Stimulated activated CD8-positive, alpha-beta memory T cell treated with anti-CD3 and anti-CD28 coated beads, Interleukin-7, amount 100 ng/mL, for 1 hour (primary cell): Measurements from ENCODE around the gene LSM3.
A peak's percentile ranks its signal among the peaks of the same experiment; 100 is the strongest.

Source experiments
- DNase-seq, 2 donors: peaks; one replicate each; pipeline ENCODE4 v3.0.0-alpha.2; 2020; ENCODE audit warnings: low read depth in 2 of 2

The LSM3 gene

DNA sequence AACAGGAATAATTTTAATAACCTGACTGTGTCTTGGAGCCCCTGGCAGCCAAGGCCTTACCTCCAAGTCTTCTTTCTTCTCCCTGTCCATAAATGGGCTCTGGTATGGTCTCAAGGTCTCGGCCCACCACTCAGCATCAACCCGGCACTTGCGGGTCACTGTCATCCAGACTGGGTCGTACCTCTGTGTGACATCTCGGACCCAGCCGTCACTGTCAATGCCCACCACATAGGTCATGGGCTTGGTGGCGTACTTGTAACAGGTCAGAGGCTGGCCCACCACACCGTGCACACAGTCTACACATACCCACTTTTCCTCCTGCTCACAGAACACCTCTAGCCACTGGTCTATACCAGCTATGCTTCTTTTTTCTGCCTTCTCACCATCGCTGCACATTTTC is 20.7 kb upstream of the LSM3 start:
- no peak for DNase-seq

DNA sequence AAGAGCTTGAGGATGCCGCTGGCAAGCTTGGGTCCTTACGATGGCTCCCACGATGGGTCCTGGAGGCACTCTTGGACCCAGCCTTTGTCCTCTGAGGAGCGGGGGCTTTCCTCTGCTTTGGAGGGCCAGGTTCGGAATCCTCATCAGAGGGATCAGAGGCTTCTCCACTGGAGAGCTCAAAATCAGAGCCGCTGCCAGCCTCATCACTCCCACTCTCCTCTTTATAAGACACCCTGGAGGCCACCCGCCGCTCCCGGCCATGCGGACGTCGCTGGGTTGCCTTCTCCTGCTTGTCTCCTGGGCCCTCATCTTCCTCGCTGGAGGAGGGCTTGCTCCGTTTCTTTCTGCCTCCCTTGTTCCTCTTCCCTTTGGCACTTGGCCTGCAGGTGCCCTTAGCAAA is 20.2 kb upstream of the LSM3 start:
- no peak for DNase-seq

DNA sequence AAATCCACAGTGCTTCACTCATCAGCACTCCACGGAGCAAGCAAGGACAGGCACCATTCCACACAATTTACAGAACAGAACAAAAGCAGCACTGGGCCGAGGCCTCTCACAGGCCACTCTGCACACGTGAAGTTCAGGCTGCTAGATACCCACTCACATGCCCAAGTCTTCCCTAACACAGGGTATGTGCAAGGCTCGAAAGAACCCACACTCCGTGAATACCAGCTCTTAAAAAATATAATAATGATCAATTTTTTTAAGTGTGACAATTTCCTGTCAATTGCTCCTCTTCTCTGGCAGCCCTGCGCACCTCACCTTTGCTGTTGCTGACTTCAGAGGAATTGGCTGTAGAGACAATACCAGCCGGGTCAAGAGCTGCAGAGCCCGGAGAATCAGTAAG is 19.2 kb upstream of the LSM3 start:
- no peak for DNase-seq

DNA sequence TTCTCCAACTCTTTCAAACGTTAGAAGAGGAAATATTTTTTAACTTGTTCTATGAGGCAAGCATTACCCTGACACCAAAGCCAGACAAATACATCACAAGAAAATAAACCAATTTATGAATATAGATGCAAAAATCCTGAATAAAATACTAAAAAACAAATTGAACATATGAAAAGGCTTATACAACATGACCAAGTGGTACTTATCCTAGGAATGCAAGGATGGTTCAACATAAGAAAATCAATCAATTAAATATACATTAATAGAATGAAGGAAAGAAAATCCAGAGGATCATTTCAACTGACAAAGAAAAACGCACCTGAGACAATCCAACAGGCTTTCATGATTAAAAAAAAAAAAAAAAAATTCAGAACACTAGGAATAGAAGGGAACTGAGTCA is 17.3 kb upstream of the LSM3 start:
- no peak for DNase-seq

DNA sequence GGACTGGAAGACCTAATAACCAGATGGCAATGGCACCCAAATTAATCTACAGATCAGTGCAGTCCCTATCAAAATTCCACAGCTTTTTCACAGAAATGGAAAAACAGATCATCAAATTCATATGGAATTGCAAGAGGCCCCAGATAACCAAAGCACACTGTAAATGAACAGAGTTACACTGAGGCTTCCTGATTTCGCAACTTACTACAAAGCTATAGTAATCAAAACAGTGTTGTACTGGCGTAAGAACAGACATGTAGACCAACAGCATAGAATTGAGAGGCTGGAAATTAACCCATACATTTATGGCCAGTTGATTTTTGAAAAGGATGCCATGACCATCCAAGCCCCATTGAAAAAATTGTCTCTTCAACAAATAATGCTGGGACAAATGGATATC is 16.4 kb upstream of the LSM3 start:
- DNase-seq: no peak

DNA sequence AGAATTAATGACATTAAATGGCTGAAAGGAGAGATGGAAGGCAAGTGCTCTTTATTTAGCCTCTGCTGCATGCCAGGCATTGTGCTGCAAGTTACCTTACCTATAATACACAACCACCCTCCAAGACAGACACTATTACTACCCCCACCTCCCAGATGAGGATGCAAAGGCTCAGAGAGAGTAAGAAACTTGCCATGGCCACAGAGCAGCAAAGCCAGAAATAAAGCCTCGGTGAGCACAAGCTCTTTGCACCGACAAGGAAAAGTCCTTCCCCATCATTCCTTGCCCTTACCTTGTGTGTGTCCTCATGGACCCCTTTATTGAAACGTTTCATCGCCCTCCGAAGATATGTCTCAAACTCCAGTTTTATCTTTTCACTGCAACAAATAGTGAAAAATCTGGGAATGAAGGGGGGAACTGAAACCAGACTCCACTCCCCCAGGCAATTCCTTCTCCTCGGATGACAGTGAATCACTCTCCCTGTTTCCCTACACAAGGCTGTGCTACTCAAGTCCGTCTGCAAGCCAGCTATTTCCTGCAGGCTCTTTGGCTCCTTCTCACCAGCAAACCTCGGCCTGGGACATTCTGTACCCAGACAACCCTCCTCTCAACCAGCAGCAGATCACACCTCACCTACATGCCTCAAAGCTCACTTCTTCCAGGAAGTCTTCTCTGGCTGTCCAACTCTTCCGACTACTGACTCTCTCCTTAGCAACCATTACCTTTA is 11.6 kb upstream of the LSM3 start:
- no peak for DNase-seq

DNA sequence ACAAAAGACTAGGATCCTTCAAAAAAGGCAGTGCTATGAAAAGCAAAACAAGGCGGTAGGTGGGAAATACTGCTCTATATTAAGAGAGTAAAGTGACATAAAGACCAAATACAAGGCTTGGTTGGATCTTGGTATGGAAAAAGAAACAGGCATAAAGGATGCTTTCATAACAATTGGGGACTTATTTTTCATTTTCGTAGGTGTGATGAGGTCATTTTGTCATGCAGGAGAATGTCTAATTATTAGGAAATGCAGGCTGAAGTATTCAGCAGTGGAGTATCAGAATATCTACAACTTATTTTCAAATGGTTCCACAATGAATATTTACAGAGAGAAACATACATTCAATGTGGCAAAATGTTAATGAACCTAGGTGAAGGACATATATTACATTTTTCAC is 9.2 kb upstream of the LSM3 start:
- no peak for DNase-seq

DNA sequence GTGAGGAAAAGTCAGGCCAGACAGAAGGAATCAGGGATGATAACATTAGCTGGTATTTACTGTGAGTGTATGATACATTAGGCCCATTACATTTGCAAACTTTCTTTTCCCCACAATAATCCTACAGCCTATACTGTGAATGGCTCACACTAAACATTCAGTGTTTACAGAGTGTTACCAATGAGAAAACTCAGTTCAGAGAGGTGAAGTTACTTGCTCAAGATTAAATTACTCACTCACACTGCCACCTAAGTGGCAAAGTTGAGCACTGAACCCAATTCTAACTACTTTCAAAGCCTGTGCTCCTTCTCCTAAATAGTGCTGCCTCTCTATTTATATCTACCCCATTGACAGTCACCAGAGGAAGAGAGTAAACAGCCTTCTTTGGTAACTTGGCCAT is 8.7 kb upstream of the LSM3 start:
- DNase-seq: no peak

DNA sequence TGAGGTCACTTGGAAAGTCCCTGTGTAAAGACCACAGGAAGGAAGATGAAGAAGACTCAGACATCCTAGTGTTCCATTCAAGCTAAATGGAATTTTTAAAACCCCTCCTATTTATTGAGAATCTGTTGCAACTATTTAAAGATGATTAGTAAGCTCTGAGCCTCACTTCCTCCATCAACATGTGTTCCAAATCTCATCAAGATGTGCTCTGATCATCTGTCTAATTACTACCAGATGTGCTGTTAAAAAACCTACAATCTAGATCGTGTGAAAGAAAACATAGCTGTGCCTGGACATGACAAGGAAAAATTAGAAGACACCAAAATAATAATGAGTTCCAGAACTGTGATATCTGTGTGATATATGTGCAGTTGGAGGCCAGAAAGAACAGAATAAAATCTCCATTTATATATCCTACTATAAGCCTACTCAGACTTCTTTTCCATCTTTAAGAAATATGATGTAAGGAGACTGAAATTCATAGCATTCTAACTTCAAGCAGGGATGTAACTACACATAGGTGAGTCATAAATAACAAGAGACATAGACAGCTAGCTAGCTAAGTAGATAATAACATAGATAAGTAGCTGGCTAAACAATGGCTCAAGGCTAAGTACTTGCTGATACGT is 8.0 kb upstream of the LSM3 start:
- no peak for DNase-seq

DNA sequence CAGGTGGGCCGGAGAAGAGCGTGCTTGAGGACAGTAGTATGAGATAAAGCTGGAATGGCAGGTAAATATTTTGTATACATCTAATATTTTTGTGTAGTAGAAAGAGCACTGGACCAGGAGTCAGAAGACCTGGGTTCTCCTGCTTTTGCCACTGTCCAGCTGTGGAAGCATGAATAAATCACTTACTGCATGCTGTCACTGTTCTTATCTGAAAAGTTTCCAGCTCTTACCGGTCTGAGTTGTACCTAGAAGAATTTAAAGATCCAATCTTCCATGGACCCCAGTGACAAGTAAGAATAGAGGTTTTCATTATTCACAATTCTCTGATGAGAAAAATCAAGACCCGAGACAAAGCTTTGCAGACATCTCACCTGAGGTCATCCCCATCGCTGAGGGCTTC is 6.1 kb upstream of the LSM3 start:
- DNase-seq: no peak

DNA sequence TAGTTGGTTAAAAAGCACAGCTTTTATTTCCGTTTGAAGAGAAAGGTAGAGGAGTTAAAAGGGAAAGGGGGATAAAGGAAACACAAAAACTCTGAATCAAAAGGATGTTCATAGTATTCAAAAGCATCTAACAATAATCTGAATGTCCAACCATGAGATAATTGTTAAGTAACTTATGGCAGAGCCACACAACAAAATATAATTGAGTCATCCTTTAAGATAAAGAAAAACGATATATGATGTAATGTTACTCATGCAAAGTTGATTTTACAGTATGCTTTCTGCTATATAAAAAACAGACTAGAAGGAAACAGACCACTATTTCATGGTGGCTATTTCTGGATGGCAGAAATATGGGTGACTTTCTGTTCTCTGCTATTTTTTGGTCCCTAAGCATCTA is 4.1 kb upstream of the LSM3 start:
- DNase-seq: no peak

DNA sequence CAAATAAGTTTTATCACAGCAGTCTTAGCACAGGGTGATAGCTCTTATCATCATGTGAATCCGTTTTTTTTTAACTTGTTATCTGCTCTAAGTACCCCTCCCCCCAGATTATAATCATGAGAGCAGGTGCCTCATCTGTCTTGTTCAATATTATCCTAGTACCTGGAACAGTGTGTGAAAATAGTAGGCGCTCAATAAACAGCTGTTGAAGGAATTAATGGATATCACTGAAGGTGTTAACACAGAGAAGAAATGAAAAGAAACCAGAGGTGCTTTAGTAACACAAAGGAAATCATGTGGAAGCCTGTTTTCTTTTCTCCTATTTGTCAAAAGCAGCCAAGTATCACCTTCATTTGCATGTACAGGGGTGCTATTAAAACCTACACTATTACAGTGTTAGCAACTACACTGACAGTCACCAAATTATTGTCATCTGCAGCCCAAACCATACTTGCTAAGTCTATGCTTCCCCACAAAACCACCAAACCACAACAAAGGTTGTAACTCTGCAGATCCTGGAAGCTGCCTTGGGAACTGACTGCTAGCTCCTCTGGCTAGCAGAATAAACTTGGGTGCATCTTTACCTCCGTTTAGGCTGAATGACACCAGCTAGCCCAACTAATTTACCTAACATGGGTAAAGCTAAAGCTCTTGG is 3.1 kb upstream of the LSM3 start:
- DNase-seq: peak; percentile 8 to 18

DNA sequence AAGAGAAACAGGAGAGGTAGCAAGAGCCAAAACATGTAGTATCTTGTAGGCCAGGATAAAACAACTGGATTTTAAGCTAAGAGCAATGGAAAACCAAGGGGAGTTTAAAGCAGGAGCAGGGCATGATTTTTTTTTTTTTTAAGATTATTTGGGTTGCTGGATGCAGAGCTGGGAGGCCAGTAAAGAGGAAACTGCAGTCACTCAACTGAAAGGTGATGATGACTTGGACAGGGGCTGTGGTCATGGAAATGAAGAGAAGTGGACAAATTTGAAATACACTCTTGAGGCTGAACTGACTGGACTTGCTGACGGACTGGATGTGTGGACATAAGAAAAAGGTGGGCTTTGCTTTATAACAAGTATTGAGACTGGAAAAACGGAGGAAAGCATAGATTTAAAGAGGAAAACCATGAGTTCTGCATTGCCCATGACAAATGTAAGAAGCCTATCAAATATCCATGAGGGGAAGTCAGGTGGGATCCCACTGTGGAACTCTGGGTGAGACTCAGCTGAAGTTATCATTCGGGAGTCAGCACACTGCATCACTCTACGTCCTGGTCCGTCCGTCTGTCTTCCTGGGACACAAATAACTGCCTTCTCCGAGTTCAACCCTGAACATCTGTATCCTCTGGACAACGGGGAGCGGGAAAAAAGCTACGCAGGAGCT is 904 bp upstream of the LSM3 start:
- peak in 1 of 2 donors; percentile 1 for DNase-seq

DNA sequence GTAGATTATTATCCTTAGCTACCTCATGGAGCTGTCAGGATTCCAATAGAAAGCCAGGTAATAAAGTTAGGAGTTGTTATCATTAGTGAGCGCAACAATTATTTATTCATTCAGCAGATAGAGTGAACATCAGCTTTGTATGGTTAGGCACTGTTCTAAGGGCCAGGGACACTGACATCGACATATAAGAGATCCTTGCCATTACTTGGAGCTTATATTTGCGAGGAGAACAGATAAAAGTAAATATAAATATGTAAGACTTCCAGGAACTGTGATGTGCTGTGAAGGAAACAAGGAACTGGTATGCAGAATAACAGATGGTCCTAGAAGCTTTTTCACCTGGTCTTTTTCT is 473 bp downstream of the LSM3 start:
- DNase-seq: no peak

DNA sequence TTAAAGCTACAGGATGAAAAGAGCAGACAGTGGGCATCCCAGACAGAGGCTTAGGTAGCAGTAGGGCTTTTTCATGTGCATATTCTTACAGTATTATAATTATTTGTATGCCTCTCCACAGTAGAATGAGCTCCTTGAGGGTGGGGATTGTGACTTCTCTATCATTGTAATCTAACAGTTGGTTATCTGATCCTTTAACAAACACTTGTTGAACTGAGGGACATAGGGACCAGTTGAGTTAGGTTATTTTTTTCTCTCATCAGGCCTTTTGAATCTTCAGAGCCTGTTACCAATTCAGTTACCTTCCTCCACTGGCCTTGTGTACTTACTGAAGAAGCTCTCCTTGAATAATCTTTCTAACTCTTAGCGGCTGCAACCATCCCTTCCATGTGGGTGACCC is 1.2 kb downstream of the LSM3 start:
- DNase-seq: no peak

DNA sequence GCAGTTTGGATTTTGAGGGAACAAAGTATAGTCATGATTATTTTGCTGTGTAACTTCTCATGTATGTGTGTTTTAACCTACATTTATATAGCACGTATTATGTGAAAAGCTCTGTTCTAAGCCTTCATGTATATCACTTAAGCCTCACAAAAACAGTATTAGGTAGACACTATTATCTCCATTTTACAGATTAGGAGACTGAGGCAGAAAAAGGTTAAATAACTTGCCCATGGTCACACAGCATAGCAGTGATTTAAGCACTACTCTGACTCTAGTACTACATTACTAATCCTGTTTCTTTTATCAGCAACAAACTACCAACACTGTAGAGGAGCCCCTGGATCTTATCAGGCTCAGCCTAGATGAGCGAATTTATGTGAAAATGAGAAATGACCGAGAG is 2.6 kb downstream of the LSM3 start:
- no peak for DNase-seq

DNA sequence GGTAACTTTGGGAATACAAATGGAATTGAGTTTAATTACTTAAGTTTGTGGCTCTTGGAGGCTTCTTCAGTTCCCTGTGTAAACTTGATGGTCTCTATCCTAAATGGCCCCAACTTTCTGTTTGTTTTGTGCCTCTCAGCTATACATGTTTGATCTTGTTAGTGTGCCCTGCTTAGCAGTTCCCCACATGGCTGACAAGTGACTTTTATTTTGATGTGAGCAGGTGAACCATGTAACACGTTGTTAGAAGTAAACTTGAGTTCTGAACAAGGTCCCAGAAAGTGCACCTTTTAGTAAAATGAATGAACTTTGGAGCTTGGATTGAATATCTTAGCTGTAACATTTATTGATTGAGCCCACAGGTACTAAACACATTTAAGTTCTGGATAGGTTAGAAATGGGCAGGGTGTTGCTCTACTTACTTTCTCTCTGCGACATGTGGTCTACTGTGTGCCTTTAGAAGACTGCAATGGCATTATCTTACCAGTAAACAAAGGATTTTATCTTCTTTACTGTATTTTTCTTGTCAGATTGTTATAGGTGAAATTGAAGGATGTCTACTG is 4.5 kb downstream of the LSM3 start:
- DNase-seq: no peak

DNA sequence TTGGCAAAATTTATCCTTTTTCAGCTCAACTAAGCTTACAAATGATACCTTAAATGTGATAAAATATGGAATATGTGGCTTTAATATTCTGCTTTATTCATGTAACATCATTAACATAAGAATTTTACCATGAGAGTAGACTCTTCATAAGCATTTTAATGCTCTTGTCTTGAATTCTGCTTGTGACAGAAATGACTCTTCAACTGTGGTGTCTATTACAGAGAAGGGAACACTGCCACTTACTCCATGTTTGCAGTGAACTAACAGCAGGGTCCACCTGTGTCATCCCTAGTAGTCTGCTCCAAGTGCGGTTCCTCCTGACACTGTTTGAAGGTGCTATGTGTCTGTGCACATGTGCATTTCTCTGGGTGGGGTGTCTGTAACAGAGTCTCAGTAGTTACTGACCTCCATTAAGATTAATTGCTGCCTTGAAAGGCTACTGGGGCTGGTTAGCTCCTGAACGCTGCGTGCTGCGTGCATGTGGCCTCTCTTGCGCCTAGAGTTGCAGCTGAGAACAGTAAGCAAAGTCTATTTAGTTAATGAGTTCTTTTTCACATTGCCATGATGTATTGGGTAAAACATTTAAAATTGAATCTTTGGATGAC is 8.3 kb downstream of the LSM3 start:
- no peak for DNase-seq

DNA sequence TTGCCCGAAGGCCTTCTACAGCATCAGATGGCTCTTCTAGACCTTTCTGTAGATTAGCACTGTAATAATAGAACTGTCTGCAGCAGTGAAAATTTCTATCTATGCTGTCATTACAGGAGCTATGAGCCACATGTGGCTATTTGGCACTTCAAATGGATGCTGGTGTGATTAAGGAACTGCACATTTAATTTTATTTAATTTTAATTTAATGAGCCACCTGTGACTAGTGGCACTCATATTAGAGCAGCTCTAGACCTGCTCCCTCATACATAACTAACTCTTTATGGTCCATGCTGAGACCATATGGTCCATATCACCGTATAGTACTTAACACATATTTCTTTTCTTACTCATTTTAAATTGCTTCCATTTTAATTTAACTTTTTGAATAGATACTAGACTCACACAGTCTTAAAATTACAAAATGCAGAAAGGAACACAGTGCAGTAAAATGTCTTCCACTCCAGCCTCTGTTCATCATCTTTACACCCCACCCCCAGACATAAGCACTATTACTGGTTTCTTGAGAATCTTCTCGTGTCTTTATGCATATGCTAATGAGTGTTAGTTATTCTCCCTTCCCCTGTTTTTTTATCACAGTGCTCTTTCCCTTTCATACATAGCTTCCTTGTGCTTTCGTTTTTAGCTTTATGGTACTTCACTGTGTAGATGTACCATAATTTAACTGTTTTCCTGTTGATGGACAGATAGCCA is 9.6 kb downstream of the LSM3 start:
- DNase-seq: no peak

DNA sequence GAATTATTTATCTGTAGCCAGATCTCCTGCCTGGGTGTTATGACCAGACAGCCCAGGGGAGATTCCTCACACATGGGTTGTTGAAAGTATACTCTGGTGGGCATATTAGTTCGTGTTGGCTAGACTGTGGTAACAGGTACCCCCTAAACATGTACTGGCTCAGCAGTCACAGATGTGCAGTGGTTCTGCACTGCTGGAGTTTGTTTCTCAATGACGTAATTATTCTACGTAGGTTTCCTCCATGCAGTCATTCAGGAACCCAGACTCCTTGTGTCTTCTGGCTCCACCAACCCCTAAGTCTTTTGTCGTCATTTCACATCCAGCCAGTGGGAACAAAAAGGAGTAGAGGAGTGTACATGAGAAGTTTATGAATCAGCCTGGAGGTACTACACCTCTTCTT is 16.2 kb downstream of the LSM3 start:
- no peak for DNase-seq

DNA sequence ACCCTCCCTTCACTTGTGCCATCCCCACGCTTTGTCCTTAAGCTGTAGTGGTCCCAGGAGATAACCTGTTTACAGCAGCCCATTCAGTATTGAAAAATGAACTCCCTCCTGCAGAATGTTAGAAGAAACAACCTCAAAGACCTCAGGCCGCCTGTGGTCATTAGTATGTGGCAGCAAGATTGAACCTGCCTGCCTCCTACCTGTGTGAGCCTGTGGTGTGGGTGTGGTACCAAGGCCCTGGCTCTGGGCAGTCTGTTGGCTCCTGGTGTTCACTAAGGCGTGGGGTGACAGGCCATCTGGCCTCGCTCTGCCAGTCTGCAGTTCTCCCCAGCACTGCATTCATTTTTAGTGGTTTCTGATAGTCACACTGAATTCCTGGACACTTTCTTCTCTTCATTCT is 21.0 kb downstream of the LSM3 start:
- no peak for DNase-seq

DNA sequence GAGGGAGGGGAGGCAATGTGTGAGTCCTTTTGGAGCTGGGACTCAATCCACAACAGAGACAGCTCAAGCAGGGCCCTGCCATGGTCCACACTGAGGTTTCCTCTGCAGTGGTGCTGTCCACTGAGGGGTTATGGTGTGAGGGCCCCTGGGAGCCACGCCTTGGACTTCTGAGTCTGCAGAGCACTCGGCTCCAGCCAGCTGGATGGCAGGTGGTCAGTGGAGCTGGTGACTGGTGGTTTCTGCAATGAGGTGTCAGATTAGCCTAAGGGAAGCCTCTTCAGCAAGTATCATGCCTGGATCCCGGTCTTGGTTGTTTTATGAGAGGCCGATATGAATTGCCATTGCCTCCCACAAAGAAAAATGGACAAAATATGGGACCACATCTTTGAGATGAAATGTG is 21.7 kb downstream of the LSM3 start:
- no peak for DNase-seq
